A549 (cell line): ENCODE measurements around the gene CYP2U1.

Experiments used
- BHLHE40 ChIP-seq: IDR thresholded peaks from 2 replicates; pipeline ENCODE4 v1.6.1; 2012; ENCODE audit warnings: low read depth, low read length, inconsistent platforms
- CHD2 ChIP-seq: fragments of 150-350 bp; IDR thresholded peaks from 2 replicates; pipeline ENCODE4 v1.6.1; 2014; ENCODE audit warnings: low read length; ENCODE audit not compliant: partially characterized antibody
- EP300 ChIP-seq, 2 experiments: fragments of >200 bp; sonication (Bioruptor Twin); formaldehyde crosslinking; IDR thresholded peaks; 2 replicates in 1 of 2; 3 replicates in 1 of 2; pipeline ENCODE4 v1.6.1; 2016 to 2017
- HOXA7 ChIP-seq: fragments of 250-450 bp; sonication (Bioruptor Pico); IDR thresholded peaks from 2 replicates; pipeline ENCODE4 v1.5.0; 2020; ENCODE audit warnings: mild to moderate bottlenecking, moderate library complexity
- PBX3 ChIP-seq: IDR thresholded peaks from 2 replicates; pipeline ENCODE4 v1.6.1; 2012
- POLR2A ChIP-seq: IDR thresholded peaks from 2 replicates; pipeline ENCODE4 v1.6.1; 2012; ENCODE audit warnings: mild to moderate bottlenecking, low read length
- RAD21 ChIP-seq, 2 experiments: fragments of >200 bp in 1 of 2; sonication (Bioruptor Twin) in 1 of 2; formaldehyde crosslinking in 1 of 2; IDR thresholded peaks in 1 of 2; conservative IDR thresholded peaks in 1 of 2; 2 replicates in 1 of 2; 3 replicates in 1 of 2; pipeline ENCODE4 v1.6.1; 2012 to 2018; ENCODE audit warnings: inconsistent platforms in 1 of 2
- ZFP36 ChIP-seq: fragments of 450-650 bp; IDR thresholded peaks from 2 replicates; pipeline ENCODE4 v1.6.1; 2014; ENCODE audit warnings: borderline replicate concordance; ENCODE audit not compliant: partially characterized antibody
- TF ChIP-seq, protein P1 (sequence below): fragments of >200 bp; sonication (Bioruptor Twin); formaldehyde crosslinking; IDR thresholded peaks from 3 replicates; pipeline ENCODE4 v1.5.1; 2016
- TF ChIP-seq, protein P2 (sequence below): fragments of 450-650 bp; IDR thresholded peaks from 2 replicates; pipeline ENCODE4 v1.6.1; 2014; ENCODE audit warnings: antibody characterized with exemption

DNA sequence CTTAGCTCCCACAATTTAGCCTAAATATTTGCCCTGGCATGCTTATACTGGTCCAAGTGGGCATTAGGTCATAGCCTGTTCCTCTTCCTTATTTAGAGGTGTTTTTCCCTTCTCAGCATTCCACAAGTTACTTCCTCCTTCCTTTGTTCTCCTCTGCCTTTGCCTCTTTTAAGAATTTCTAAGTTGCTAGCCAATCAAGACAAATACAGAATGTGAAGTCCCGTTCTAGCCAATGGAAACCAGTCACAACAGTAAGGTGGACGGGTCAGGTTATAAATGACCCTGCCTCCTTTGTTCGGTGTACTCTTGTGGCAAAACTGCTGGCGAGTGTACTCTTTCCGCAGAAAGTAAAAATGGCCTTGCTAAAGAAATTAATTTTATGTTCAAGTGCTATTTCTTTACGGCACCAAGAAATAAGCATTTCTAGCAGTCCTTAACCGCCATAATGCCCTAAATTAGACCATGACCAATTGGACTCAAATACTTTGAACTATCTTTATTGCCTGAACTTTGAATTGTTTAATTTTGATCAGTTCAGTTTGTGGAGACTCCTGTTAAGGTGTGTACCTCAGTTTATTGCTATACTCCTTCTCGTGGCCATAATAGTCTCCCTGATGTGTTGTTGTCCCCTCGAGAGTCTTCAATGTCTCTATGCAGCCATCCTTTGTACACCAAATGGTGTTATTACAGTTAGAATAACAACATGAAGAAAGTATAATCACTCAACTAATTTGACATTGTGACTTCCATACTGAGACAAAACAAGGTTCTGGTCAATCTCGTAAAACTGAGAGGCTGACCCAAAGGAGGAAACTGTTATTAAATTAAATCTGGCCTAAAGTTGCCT lies 56.8 kb downstream of the CYP2U1 start:
- TF ChIP-seq RAD21 (conservative IDR thresholded peaks at IDR 0.05 in 1 of 2, IDR thresholded peaks at IDR 0.05 in 1 of 2) (no peak), EP300 (IDR thresholded peaks at IDR 0.05) (no peak), BHLHE40 (no peak), CHD2 (no peak), POLR2A (no peak), PBX3 (no peak), HOXA7 (no peak), ZFP36 (no peak)
- TF ChIP-seq, protein P1, sequence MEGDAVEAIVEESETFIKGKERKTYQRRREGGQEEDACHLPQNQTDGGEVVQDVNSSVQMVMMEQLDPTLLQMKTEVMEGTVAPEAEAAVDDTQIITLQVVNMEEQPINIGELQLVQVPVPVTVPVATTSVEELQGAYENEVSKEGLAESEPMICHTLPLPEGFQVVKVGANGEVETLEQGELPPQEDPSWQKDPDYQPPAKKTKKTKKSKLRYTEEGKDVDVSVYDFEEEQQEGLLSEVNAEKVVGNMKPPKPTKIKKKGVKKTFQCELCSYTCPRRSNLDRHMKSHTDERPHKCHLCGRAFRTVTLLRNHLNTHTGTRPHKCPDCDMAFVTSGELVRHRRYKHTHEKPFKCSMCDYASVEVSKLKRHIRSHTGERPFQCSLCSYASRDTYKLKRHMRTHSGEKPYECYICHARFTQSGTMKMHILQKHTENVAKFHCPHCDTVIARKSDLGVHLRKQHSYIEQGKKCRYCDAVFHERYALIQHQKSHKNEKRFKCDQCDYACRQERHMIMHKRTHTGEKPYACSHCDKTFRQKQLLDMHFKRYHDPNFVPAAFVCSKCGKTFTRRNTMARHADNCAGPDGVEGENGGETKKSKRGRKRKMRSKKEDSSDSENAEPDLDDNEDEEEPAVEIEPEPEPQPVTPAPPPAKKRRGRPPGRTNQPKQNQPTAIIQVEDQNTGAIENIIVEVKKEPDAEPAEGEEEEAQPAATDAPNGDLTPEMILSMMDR: no peak
- TF ChIP-seq, protein P2, sequence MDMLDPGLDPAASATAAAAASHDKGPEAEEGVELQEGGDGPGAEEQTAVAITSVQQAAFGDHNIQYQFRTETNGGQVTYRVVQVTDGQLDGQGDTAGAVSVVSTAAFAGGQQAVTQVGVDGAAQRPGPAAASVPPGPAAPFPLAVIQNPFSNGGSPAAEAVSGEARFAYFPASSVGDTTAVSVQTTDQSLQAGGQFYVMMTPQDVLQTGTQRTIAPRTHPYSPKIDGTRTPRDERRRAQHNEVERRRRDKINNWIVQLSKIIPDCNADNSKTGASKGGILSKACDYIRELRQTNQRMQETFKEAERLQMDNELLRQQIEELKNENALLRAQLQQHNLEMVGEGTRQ: no peak
